Activated T-cell treated with anti-CD3 and anti-CD28 coated beads for 4 hours (primary cell): ENCODE results near the gene TIMMDC1.
"Not testable (repeated sequence)": the region's sequence is repeated elsewhere in the genome, so short reads cannot be mapped to it uniquely, and the experiment has no call there.

Experiments used
- DNase-seq: peaks from one replicate; pipeline ENCODE4 v3.0.0-alpha.2; 2020

TIMMDC1 gene

DNA sequence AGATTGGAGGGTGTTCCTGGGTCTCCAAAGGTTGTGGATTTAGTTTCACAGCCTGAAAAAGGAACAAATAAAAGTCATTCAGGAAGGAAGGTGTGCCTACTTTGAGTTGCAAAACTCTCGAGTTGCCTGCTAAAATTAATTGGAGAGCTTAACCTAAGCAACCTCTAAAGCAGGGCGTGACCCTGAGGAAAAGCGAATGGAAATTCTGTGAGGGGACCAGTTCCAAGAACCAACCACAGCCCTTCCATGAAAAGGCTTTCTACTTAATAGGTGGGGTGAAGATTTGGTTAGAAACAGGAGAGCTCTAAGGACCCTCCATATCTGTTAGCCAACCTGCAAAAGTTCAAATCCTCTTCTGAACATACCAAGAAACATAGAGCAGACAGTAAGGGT is 59.5 kb downstream of the TIMMDC1 start:
- DNase-seq: no peak

DNA sequence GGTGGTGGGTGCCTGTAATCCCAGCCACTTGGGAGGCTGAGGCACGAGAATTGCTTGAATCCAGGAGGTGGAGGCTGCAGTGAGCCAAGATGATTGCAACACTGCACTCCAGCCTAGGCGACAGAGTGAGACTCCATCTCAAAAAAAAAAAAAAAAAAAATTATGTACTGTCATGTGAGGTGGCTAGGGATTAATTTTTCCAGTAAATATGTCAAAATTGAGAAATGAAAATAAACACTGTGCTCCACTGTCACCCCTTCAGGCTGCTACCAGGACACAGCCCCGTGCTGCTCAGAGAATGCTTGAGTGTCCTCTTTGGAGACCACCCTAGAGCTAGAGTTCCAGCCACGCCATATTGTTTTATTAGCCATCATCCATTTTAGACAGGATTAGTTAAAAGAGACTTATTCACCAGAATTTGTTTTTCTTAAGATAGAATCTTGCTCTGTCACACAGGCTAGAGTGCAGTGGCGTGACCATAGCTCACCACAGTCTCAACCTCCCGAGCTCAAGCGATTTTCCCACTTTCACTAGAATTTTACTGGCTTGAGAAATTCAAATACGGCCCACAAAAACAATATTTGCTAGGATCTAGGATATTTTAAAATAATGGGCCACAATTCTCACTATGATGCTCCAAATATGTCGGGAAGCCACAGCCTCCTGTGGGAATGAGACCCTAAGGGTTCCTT is 60.4 kb downstream of the TIMMDC1 start:
- DNase-seq: no peak

DNA sequence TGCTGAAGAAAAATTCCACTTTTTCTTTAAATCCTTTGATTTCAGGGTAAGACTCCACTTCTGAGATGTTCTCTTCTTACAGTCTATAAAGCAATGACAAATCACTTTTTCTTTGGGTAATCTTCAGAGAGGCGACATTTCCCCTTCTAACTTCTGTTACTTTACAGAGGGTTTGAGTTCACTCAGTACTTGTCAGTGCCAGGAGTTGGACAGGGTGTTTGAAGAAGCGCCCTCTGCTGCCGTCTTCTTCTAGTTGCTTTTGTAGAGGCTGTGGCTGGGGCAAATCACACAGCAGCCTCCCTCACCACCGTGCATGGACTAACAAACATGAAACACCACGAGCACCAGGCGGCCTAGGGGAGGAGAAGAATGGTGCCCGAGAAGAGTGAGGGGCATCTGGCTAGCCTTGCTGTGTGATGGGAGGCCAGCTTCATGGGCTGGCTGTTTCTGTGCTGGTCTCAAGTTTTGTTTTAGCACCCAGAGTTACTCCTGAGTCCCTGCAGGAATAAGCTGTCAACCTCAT is 61.2 kb downstream of the TIMMDC1 start, which contains the start of gene CD80:
TSS of gene CD80 (minus strand) at position 174 of the 523 bp plus-strand sequence. CDS start 1,886 bp downstream, outside the sequence.
- DNase-seq: peak; percentile 33

DNA sequence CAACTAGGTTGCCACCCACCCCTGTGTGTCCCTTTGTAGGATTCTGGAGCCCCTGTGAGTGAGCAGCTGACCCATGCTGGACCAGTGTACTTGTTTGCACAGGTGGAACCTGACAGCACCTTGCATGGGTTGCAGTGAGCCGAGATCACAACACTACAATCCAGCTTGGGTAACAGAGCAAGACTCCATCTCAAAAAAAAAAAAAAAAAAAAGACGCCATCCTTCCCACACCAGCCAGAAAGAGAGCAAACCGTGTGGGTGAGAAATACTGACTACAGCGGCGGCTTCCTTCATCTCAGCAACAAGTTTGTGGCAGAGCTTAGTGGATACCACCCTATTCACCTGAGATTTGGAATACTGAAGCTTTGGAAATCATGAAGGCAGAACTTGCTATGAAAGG is 61.8 kb downstream of the TIMMDC1 start:
- DNase-seq: no peak

DNA sequence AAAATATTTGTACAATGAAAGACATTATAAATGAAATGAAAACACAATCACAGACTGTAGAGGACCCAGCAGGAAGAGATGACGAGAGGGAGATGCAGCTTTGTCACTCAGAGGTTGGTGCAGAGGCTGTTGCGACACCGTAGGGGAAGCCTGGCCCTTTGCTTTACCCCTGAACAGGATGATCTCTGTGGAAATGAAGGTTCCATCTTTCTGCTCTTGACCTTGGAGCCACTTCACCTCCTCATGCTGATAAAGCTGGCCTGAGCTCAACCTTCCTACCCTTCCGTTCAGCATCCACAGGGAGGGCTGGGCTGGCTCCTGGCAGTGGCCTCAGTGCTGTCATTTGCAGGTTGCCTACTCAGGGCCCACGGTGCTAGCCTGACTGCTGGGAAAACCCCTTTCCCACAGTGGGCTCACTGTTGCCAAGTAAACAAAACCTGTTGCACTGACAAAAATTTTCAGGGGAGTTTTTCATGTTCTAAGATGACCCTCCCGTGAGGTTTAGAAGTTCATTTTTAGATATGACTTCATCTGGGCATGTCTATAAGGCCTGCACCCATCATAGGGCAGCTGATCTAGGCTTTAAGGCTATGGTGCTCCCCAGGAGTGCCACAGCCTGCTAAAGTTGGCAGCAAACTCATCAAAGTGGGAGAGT is 64.1 kb downstream of the TIMMDC1 start:
- DNase-seq: no peak

DNA sequence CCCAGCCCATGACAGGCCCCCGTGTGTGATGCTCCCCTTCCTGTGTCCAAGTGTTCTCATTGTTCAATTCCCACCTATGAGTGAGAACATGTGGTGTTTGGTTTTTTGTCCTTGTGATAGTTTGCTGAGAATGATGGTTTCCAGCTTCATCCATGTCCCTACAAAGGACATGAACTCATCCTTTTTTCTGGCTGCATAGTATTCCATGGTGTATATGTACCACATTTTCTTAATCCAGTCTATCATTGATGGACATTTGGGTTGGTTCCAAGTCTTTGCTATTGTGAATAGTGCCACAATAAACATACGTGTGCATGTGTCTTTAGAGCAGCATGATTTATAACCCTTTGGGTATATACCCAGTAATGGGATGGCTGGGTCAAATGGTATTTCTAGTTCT is 65.0 kb downstream of the TIMMDC1 start:
- not testable (repeated sequence) for DNase-seq

DNA sequence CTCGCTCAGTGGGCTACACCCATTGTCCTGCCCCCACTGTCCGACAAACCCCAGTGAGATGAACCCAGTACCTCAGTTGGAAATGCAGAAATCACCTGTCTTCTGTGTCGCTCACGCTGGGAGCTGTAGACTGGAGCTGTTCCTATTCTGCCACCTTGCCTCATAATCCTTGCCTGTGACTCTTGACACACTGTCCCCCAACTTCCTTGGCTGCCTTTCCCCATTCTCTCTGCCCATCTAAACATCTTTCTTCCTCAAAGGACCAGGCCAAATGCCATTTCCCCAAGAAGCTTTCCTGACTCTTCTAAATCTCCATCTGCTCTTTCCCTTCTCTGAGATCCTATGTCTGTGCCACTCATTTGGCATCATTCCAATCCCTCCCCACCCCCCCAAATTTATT is 70.8 kb downstream of the TIMMDC1 start:
- DNase-seq: no peak

DNA sequence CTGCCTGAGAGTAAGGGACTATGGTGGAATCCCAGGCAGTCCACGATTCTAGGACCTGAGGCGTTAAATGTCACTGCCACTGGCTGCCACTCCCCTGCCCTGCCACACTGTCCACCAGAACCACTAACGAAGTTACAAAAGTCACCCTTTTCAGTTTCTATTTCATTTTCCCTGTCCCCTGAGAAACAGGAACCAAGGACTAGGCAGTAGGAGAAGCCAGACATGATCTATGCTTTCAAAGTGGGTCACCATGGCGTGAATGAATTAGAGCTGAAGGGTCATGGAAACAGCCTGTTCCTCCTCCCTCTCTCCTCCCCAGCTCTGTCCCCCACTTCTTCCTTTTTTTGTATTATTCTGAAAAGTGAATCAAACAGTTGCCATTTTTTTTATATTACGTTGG is 71.9 kb downstream of the TIMMDC1 start:
- DNase-seq: no peak

DNA sequence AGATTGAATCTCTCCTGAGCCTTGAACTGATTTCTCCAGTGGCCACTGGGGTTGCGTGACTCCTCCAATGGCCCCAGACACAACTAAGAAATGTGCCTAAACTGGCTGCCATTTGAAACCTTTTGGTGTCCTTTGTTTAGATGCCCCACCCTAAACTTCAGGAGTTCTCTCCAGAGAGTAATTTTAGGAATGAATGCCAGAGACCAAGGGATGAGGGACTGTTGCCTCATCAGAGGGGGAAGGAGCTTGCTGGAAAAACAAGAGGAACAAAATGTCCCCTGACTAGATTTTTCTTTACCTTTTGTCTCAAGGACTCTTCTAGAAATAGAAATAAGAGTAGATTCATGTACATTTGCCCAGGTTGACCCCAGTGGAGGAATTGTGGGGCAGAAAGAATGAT is 72.9 kb downstream of the TIMMDC1 start:
- DNase-seq: no peak

DNA sequence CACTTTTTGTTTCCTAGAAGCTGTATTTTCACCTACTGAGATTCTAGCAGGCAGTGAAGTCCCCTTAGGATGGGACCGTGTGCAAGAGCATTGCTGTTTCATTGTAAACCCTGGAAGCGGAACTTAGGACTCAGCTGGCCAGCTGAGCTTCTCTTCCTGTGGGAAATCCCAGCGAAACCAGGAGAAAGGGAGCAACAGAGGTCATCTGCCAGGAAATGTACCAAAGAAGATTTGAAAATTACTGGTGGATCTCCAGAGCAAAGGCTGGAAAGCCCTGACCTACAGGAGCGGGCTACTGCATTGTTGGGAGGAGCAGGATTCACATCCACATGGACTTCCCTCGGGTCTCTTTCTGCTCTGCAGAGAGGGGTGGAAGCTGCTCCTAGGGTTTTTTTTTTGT is 73.3 kb downstream of the TIMMDC1 start:
- no peak for DNase-seq
